ENCODE results near the gene PDE1A. TPM values are rescaled to one million over a fixed set of nuclear protein-coding genes. Genes with fewer than 3 reads are reported as not detected.

The PDE1A gene
- total RNA-seq, 2 experiments from 2014 or later = not detected

GRCh38 chr2:182224669-182225068, 202.2 kb downstream of the PDE1A start:
- ATAC-seq (ENCODE audit: poor library complexity) (no peak), DNase-seq (no peak)
- CTCF ChIA-PET = no interaction called here
- intact Hi-C loops (cut with DNase I, micrococcal nuclease) = no loop called here
- Mint-ChIP-seq H3K9me3 (no peaks in the 10 kb centered on the region), H3K4me1 (ENCODE audit: low read depth) (no peaks in the 10 kb centered on the region), H3K27me3 (no peaks in the 10 kb centered on the region), H3K27ac (no peak overlapping the region), H3K36me3 (ENCODE audit: low read depth) (no peaks in the 10 kb centered on the region), H3K4me3 (no peak overlapping the region)
- POLR2A ChIA-PET = no interaction called here
- H3K27ac ChIP-seq (ENCODE audit: low read depth in 1 of 2, low read length in 2 of 2) = no peak overlapping the region
- TF ChIP-seq, protein P1, sequence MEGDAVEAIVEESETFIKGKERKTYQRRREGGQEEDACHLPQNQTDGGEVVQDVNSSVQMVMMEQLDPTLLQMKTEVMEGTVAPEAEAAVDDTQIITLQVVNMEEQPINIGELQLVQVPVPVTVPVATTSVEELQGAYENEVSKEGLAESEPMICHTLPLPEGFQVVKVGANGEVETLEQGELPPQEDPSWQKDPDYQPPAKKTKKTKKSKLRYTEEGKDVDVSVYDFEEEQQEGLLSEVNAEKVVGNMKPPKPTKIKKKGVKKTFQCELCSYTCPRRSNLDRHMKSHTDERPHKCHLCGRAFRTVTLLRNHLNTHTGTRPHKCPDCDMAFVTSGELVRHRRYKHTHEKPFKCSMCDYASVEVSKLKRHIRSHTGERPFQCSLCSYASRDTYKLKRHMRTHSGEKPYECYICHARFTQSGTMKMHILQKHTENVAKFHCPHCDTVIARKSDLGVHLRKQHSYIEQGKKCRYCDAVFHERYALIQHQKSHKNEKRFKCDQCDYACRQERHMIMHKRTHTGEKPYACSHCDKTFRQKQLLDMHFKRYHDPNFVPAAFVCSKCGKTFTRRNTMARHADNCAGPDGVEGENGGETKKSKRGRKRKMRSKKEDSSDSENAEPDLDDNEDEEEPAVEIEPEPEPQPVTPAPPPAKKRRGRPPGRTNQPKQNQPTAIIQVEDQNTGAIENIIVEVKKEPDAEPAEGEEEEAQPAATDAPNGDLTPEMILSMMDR (IDR thresholded peaks at IDR 0.05) = no peak
- H3K4me3 ChIP-seq (ENCODE audit: low read length) = no peak overlapping the region
- no peaks in the 10 kb centered on the region for H3K27me3 ChIP-seq (ENCODE audit: control insufficient read depth in 1 of 2, insufficient read depth in 2 of 2, low read length in 2 of 2)
- H3K36me3 ChIP-seq (ENCODE audit: insufficient read depth, low read length) = no peaks in the 10 kb centered on the region
- no peaks in the 10 kb centered on the region for H3K9me3 ChIP-seq (ENCODE audit: control insufficient read depth in 1 of 2, insufficient read depth in 1 of 2, low read length in 2 of 2)
- no peaks in the 10 kb centered on the region for H3K4me1 ChIP-seq (ENCODE audit: insufficient read depth, low read length)

- Histone ChIP-seq H3K4me3 (ENCODE audit: low read length) (no peak overlapping the region), H3K27ac (ENCODE audit: low read depth in 1 of 2, low read length in 2 of 2) (no peak overlapping the region), H3K4me1 (ENCODE audit: insufficient read depth, low read length) (no peaks in the 10 kb centered on the region), H3K27me3 (ENCODE audit: control insufficient read depth in 1 of 2, insufficient read depth in 2 of 2, low read length in 2 of 2) (no peaks in the 10 kb centered on the region), H3K36me3 (ENCODE audit: insufficient read depth, low read length) (no peaks in the 10 kb centered on the region), H3K9me3 (ENCODE audit: control insufficient read depth in 1 of 2, insufficient read depth in 1 of 2, low read length in 2 of 2) (no peaks in the 10 kb centered on the region)
- Mint-ChIP-seq H3K9me3 (no peaks in the 10 kb centered on the region), H3K27me3 (no peaks in the 10 kb centered on the region), H3K4me3 (no peak overlapping the region), H3K36me3 (ENCODE audit: low read depth) (no peaks in the 10 kb centered on the region), H3K27ac (no peak overlapping the region), H3K4me1 (ENCODE audit: low read depth) (no peaks in the 10 kb centered on the region)
- CTCF ChIA-PET = no interaction called here
- ATAC-seq (ENCODE audit: poor library complexity) = no peak
- TF ChIP-seq, protein P1 (IDR thresholded peaks at IDR 0.05) = no peak
- no peak for DNase-seq
- intact Hi-C loops (cut with DNase I, micrococcal nuclease) = no loop called here
- POLR2A ChIA-PET = no interaction called here
Measured at GRCh38 chr2:182220998-182221397, 205.8 kb downstream of the PDE1A start.

DNA sequence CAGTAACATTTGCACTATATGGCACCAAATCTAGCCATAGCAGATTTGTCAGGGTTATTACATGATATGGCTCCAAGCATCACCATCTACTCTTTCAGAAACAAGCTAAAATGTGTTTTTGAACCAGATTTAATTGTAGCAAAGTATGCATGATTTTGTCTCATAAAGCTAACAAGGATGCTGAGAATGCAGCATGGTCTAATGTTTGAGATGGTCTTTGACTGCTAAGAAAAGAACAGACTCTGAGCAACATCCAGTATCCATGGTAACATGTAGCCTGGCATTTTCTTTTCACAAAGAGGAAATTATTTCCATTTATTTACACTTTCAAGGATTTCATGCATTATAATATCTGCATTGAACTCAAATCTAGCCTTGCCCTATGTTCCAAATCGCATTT, 206.5 kb downstream of the PDE1A start:
- POLR2A ChIA-PET = no interaction called here
- H3K4me3 Mint-ChIP-seq = no peak overlapping the region
- Histone ChIP-seq H3K27me3 (ENCODE audit: control insufficient read depth in 1 of 2, insufficient read depth in 2 of 2, low read length in 2 of 2) (no peaks in the 10 kb centered on the region), H3K9me3 (ENCODE audit: control insufficient read depth in 1 of 2, insufficient read depth in 1 of 2, low read length in 2 of 2) (no peaks in the 10 kb centered on the region), H3K4me1 (ENCODE audit: insufficient read depth, low read length) (no peaks in the 10 kb centered on the region), H3K27ac (ENCODE audit: low read depth in 1 of 2, low read length in 2 of 2) (no peak overlapping the region), H3K4me3 (ENCODE audit: low read length) (no peak overlapping the region), H3K36me3 (ENCODE audit: insufficient read depth, low read length) (no peaks in the 10 kb centered on the region)
- no peaks in the 10 kb centered on the region for H3K9me3 Mint-ChIP-seq
- TF ChIP-seq, protein P1 (IDR thresholded peaks at IDR 0.05) = no peak
- no peaks in the 10 kb centered on the region for H3K4me1 Mint-ChIP-seq (ENCODE audit: low read depth)
- no peak overlapping the region for H3K27ac Mint-ChIP-seq
- H3K27me3 Mint-ChIP-seq = no peaks in the 10 kb centered on the region
- CTCF ChIA-PET = no interaction called here
- intact Hi-C loops (cut with DNase I, micrococcal nuclease) = no loop called here
- DNase-seq (no peak), ATAC-seq (ENCODE audit: poor library complexity) (no peak)
- H3K36me3 Mint-ChIP-seq (ENCODE audit: low read depth) = no peaks in the 10 kb centered on the region
